Glutamatergic neuron (in vitro differentiated cells): ENCODE measurements around the gene OOSP1. TPM values are rescaled to one million over a fixed set of nuclear protein-coding genes. Genes with fewer than 3 reads are reported as not detected.

ENCODE experiments used
- DNase-seq: peaks from one replicate; pipeline ENCODE4 v3.0.0; 2022
- H3K27ac Mint-ChIP-seq: one replicate; pipeline ENCODE4 v1.8.0; 2020; ENCODE audit warnings: mild to moderate bottlenecking, mixed read lengths, inconsistent platforms; ENCODE audit not compliant: unreplicated experiment
- H3K27me3 Mint-ChIP-seq: one replicate; pipeline ENCODE4 v1.8.0; 2020; ENCODE audit warnings: mild to moderate bottlenecking, moderate library complexity, mixed read lengths, inconsistent platforms; ENCODE audit not compliant: unreplicated experiment
- H3K36me3 Mint-ChIP-seq: one replicate; pipeline ENCODE4 v1.8.0; 2020; ENCODE audit warnings: mild to moderate bottlenecking, mixed read lengths, inconsistent platforms; ENCODE audit not compliant: unreplicated experiment
- H3K4me1 Mint-ChIP-seq: one replicate; pipeline ENCODE4 v1.8.0; 2020; ENCODE audit warnings: mild to moderate bottlenecking, low read depth, mixed read lengths, inconsistent platforms; ENCODE audit not compliant: unreplicated experiment
- H3K4me3 Mint-ChIP-seq: one replicate; pipeline ENCODE4 v1.8.0; 2020; ENCODE audit warnings: mild to moderate bottlenecking, mixed read lengths, inconsistent platforms; ENCODE audit not compliant: unreplicated experiment
- H3K9me3 Mint-ChIP-seq: one replicate; pipeline ENCODE4 v1.8.0; 2020; ENCODE audit warnings: mild to moderate bottlenecking, moderate library complexity, mixed read lengths, inconsistent platforms; ENCODE audit not compliant: unreplicated experiment
- CTCF ChIP-seq: fragments of 200-600 bp; sonication (generic); IDR thresholded peaks from one replicate; pipeline ENCODE4 v1.5.0; 2021; ENCODE audit not compliant: partially characterized antibody, unreplicated experiment
- long read RNA-seq: library from polyadenylated mRNA; unstranded; transcript quantifications from one replicate; pipeline ENCODE4 v2.0.0, GENCODE V29; 2020; ENCODE audit not compliant: unreplicated experiment
- total RNA-seq: library from RNA; stranded (reverse); fragmentation: NEBNext Ultra II Directional; extraction: Animal tissue kit (Norgen Biotek cat#: 25700); gene quantifications from one replicate; pipeline ENCODE4 v1.2.1, GENCODE V29; 2021; ENCODE audit not compliant: unreplicated experiment

OOSP1 gene
- total RNA-seq, result 0.54 TPM
- long read RNA-seq, result 0 reads

GRCh38 chr11:59938132-59938531, at the start of gene OOSP1:
TSS of gene OOSP1 (plus strand) at chr11:59938432. CDS start at chr11:59938455, 23 bp downstream.
- TF ChIP-seq CTCF, result no peak

GRCh38 chr11:59891781-59892181, 46.5 kb upstream of the OOSP1 start:
- H3K27ac Mint-ChIP-seq, result no peak overlapping the region
- no peak for DNase-seq
- H3K4me1 Mint-ChIP-seq, result peaks cover 6% of the 10 kb centered on the region
- peaks cover 10% of the 10 kb centered on the region for H3K9me3 Mint-ChIP-seq
- peaks cover 25% of the 10 kb centered on the region for H3K36me3 Mint-ChIP-seq
- TF ChIP-seq CTCF, result no peak
- H3K27me3 Mint-ChIP-seq, result no peaks in the 10 kb centered on the region
- H3K4me3 Mint-ChIP-seq, result peak overlapping the region; percentile 33

More at GRCh38 chr11:59938132-59938531, at the start of gene OOSP1:
- H3K4me1 Mint-ChIP-seq, result no peaks in the 10 kb centered on the region
- no peak for DNase-seq
- no peak within 1 kb of the TSS for H3K27ac Mint-ChIP-seq
- H3K4me3 Mint-ChIP-seq, result no peak within 1 kb of the TSS
- H3K27me3 Mint-ChIP-seq, result peaks cover 2% of the 10 kb centered on the region
- no peaks in the 10 kb centered on the region for H3K9me3 Mint-ChIP-seq
- no peaks in the 10 kb centered on the region for H3K36me3 Mint-ChIP-seq

- TF ChIP-seq CTCF, result no peak
- H3K4me1 Mint-ChIP-seq, result peaks cover 6% of the 10 kb centered on the region
- H3K27me3 Mint-ChIP-seq, result no peaks in the 10 kb centered on the region
- H3K27ac Mint-ChIP-seq, result no peak overlapping the region
- no peak overlapping the region for H3K4me3 Mint-ChIP-seq
- H3K36me3 Mint-ChIP-seq, result peaks cover 10% of the 10 kb centered on the region
- DNase-seq, result no peak
- H3K9me3 Mint-ChIP-seq, result peaks cover 2% of the 10 kb centered on the region
Observed at GRCh38 chr11:59894616-59895015, 43.6 kb upstream of the OOSP1 start.

GRCh38 chr11:59898046-59898445, 40.2 kb upstream of the OOSP1 start:
- H3K9me3 Mint-ChIP-seq, result no peaks in the 10 kb centered on the region
- DNase-seq, result no peak
- TF ChIP-seq CTCF, result no peak
- no peak overlapping the region for H3K27ac Mint-ChIP-seq
- no peaks in the 10 kb centered on the region for H3K4me1 Mint-ChIP-seq
- H3K36me3 Mint-ChIP-seq, result no peaks in the 10 kb centered on the region
- no peaks in the 10 kb centered on the region for H3K27me3 Mint-ChIP-seq
- no peak overlapping the region for H3K4me3 Mint-ChIP-seq

- Mint-ChIP-seq H3K27me3 (no peaks in the 10 kb centered on the region), H3K9me3 (peaks cover under 1% of the 10 kb centered on the region), H3K27ac (no peak overlapping the region), H3K4me1 (no peaks in the 10 kb centered on the region), H3K4me3 (no peak overlapping the region), H3K36me3 (no peaks in the 10 kb centered on the region)
- TF ChIP-seq CTCF, result no peak
- no peak for DNase-seq
Observed at GRCh38 chr11:59898650-59899049, 39.6 kb upstream of the OOSP1 start.
